ENCODE results near the gene CACNA1C.

CACNA1C gene

DNA sequence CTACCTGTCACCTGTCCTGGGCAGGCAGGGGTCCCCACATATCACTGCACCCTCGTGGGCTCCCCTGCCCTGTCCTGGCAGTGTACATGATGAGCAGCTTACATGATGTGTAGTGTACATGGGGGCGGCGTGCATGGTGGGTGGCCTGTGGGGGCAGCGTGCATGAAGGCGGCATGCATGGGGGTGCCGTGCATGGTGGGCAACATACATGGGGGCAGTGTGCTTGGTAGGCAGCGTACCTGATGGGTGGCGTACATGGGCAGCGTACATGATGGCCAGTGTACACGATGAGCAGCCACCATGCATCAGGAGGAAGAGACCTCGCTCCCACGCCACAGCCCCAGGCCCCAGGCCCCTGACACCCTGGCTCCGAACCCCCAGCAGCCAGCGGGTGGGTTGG, 266.3 kb downstream of the CACNA1C start:
- no peak for DNase-seq
- ChIA-PET POLR2A (no interaction called here), CTCF (interaction anchor here (1.1 kb wide), 1 partner anchor 10 kb away, joined by 4 read pairs; no protein-coding TSS in a partner anchor)
- 95% methylated on average over 14 of the region's 14 CpGs for WGBS (ENCODE audit: insufficient coverage)
- H3K4me3 ChIP-seq (ENCODE audit: control insufficient read depth in 1 of 7, extremely low read depth in 1 of 7, insufficient read depth in 4 of 7, low read depth in 2 of 7, low read length in 6 of 7), result no peak overlapping the region
- no peak overlapping the region for H3K27ac ChIP-seq (ENCODE audit: insufficient read depth in 1 of 2, low read depth in 1 of 2, low read length in 2 of 2, poor library complexity in 1 of 2, severe bottlenecking in 2 of 2)
- H3K9me3 ChIP-seq (ENCODE audit: control extremely low read depth in 1 of 5, control insufficient read depth in 4 of 5, insufficient read depth in 2 of 5, low read depth in 1 of 5, low read length in 4 of 5), result peaks cover 0 to 3% (median 0%) of the 10 kb centered on the region in 5 experiments
- no peaks in the 10 kb centered on the region for H3K36me3 ChIP-seq (ENCODE audit: control insufficient read depth in 4 of 4, insufficient read depth in 4 of 4, low read length in 3 of 4)
- no peaks in the 10 kb centered on the region for H3K27me3 ChIP-seq (replicated peaks in 2 of 5; ENCODE audit: control insufficient read depth in 4 of 5, insufficient read depth in 5 of 5, low read length in 4 of 5)
- H3K4me1 ChIP-seq (ENCODE audit: control extremely low read depth in 1 of 4, control insufficient read depth in 4 of 4, insufficient read depth in 4 of 4, low read length in 3 of 4), result peaks cover 0 to 20% (median 17%) of the 10 kb centered on the region in 4 experiments

DNA sequence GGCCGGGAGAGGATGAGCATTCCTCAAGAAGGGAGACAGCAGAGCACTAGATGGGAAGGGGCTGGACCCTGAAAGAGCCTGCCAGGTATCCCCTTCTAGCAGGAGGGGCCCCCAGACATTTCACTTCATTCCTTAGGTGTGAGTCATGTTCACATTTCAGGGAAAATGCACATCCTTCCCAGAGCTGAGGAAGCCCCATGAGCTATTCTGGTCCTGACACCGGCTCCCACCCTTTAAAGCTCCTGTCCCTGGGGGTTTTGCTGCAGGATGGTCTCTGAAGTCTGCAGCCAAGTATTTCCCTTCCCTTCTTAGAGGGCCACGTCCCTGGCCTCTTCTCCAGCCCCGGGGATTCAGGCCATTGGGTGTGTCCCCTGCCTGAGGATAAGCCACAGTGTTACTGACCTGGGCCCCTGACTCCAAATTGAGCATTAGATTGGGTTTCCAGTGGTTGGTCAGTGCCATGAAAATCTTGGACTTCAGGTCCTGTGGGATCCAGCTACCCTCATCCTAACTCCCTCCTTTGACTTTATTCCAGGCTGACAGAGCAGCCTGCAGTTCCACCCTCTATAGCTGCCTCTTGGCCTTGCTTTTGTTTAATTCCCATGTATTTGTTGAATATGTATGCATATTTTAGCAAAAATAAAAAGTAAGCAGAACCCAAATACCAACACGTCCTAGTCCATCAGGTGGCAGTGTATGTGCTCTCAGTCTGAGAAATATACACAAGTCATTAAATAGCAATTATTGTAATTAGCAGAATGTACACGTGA, 267.1 kb downstream of the CACNA1C start:
- Histone ChIP-seq H3K27ac (ENCODE audit: insufficient read depth in 1 of 2, low read depth in 1 of 2, low read length in 2 of 2, poor library complexity in 1 of 2, severe bottlenecking in 2 of 2) (no peak overlapping the region), H3K27me3 (replicated peaks in 2 of 5; ENCODE audit: control insufficient read depth in 4 of 5, insufficient read depth in 5 of 5, low read length in 4 of 5) (no peaks in the 10 kb centered on the region), H3K9me3 (ENCODE audit: control extremely low read depth in 1 of 5, control insufficient read depth in 4 of 5, insufficient read depth in 2 of 5, low read depth in 1 of 5, low read length in 4 of 5) (no peaks in the 10 kb centered on the region), H3K4me3 (ENCODE audit: control insufficient read depth in 1 of 7, extremely low read depth in 1 of 7, insufficient read depth in 4 of 7, low read depth in 2 of 7, low read length in 6 of 7) (no peak overlapping the region), H3K4me1 (ENCODE audit: control extremely low read depth in 1 of 4, control insufficient read depth in 4 of 4, insufficient read depth in 4 of 4, low read length in 3 of 4) (peaks cover 0 to 28% (median 25%) of the 10 kb centered on the region in 4 experiments), H3K36me3 (ENCODE audit: control insufficient read depth in 4 of 4, insufficient read depth in 4 of 4, low read length in 3 of 4) (no peaks in the 10 kb centered on the region)
- ChIA-PET POLR2A (no interaction called here), CTCF (interaction anchor here (1.0 to 2.7 kb wide), 5 partner anchors 10 to 72 kb away, joined by 3 to 10 read pairs (median 4); no protein-coding TSS in a partner anchor)
- 90% methylated on average over 1 of the region's 6 CpGs for WGBS (ENCODE audit: insufficient coverage)
- DNase-seq, result no peak

DNA sequence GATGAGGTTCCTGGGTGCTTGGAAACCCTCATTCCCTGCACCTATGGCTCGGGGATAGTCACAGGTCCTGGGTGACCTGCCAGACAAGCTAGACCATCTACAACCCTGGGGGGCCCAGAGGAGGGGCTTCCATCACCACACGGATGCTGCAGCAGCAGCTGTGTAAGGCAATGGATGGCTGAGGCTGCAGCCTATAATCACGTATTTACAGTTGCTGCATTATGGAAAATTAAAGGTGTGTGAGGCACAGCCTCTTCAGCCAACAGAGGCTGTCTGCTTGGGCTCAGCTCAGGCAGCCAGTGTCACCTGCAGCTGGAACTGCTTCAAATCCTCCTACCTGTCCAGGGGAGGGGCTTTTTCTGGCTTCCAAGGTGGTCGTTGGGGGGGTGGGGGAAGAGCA, 268.1 kb downstream of the CACNA1C start:
- no peaks in the 10 kb centered on the region for H3K9me3 ChIP-seq (ENCODE audit: control extremely low read depth in 1 of 5, control insufficient read depth in 4 of 5, insufficient read depth in 2 of 5, low read depth in 1 of 5, low read length in 4 of 5)
- ChIA-PET CTCF (interaction anchor here (1.0 to 2.7 kb wide), 5 partner anchors 9 to 71 kb away, joined by 3 to 10 read pairs (median 4); no protein-coding TSS in a partner anchor), POLR2A (no interaction called here)
- no peak overlapping the region for H3K27ac ChIP-seq (ENCODE audit: insufficient read depth in 1 of 2, low read depth in 1 of 2, low read length in 2 of 2, poor library complexity in 1 of 2, severe bottlenecking in 2 of 2)
- 100% methylated on average over 3 of the region's 4 CpGs for WGBS (ENCODE audit: insufficient coverage)
- no peaks in the 10 kb centered on the region for H3K27me3 ChIP-seq (replicated peaks in 2 of 5; ENCODE audit: control insufficient read depth in 4 of 5, insufficient read depth in 5 of 5, low read length in 4 of 5)
- DNase-seq, result no peak
- no peak overlapping the region for H3K4me3 ChIP-seq (ENCODE audit: control insufficient read depth in 1 of 7, extremely low read depth in 1 of 7, insufficient read depth in 4 of 7, low read depth in 2 of 7, low read length in 6 of 7)
- peaks cover 4 to 37% (median 34%) of the 10 kb centered on the region in 4 experiments for H3K4me1 ChIP-seq (ENCODE audit: control extremely low read depth in 1 of 4, control insufficient read depth in 4 of 4, insufficient read depth in 4 of 4, low read length in 3 of 4)
- no peaks in the 10 kb centered on the region for H3K36me3 ChIP-seq (ENCODE audit: control insufficient read depth in 4 of 4, insufficient read depth in 4 of 4, low read length in 3 of 4)

DNA sequence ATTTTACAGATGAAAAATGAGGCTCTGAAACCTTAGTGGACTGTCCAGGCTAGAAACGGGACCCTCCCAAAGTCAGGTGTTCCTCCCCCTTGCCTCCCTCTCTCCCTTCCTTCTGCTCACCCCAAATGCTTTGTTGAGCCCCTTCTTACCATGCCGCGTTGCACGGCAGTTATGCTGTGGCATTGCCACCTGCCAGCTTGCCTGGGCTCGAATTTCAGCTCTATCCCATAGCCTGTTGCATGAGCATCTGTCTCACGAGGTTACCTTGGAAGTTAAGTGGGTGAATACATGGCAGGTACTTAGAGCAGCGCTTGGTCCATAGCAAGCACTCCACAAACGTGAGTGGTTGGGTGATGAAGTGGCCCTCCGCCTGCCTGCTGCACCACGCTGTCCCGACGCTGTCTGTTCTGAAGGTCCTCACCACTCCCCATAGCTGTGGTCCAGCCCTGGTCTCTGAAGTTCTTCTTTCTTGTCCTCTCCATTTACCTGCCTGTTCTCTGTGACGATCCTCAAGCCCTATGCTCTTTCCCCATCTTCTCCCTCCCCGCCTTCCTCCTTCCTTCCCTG, 269.9 kb downstream of the CACNA1C start:
- H3K4me1 ChIP-seq (ENCODE audit: control extremely low read depth in 1 of 4, control insufficient read depth in 4 of 4, insufficient read depth in 4 of 4, low read length in 3 of 4), result peaks cover 4 to 40% (median 37%) of the 10 kb centered on the region in 4 experiments

DNA sequence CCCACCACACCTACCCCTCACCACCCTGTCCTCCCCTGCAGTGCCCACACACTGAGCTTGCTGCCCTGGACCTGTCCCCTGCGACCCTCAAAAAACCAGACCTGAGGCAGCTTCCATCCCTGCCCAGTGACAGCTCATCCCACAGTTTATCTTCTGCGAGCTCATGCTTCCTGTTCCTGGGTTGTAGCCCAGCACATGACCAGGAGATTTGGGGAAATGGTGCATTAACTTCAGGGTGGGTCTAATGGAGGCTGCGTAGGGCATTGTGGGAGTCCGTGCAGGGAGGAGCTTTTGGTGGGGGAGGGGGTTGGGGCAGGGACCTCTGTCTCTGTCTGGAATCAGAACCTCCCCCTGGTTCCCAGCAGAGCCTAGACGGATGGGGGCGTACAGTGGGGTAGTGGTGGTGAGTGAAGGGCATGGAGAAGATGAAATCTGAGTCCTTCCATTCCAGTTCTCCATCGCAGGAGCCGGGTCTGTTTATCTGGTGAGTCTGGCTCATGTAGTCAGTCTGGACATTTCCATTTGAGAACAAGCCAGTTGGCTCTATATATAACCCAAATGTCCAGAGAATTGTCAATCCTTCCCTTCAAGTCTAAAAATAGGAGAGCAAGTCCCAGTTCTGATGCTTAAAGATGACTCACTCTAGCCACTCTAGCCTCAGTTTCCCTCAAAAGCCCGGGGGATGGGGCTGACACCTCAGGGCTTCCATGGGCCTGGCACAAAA, 270.9 kb downstream of the CACNA1C start:
- 69% methylated on average over 7 of the region's 9 CpGs for WGBS (ENCODE audit: insufficient coverage)
- H3K4me1 ChIP-seq (ENCODE audit: control extremely low read depth in 1 of 4, control insufficient read depth in 4 of 4, insufficient read depth in 4 of 4, low read length in 3 of 4), result peaks cover 4 to 40% (median 37%) of the 10 kb centered on the region in 4 experiments
- H3K4me3 ChIP-seq (ENCODE audit: control insufficient read depth in 1 of 7, extremely low read depth in 1 of 7, insufficient read depth in 4 of 7, low read depth in 2 of 7, low read length in 6 of 7), result no peak overlapping the region
- no peaks in the 10 kb centered on the region for H3K36me3 ChIP-seq (ENCODE audit: control insufficient read depth in 4 of 4, insufficient read depth in 4 of 4, low read length in 3 of 4)
- no peaks in the 10 kb centered on the region for H3K27me3 ChIP-seq (replicated peaks in 2 of 5; ENCODE audit: control insufficient read depth in 4 of 5, insufficient read depth in 5 of 5, low read length in 4 of 5)
- H3K27ac ChIP-seq (ENCODE audit: insufficient read depth in 1 of 2, low read depth in 1 of 2, low read length in 2 of 2, poor library complexity in 1 of 2, severe bottlenecking in 2 of 2), result no peak overlapping the region
- no peaks in the 10 kb centered on the region for H3K9me3 ChIP-seq (ENCODE audit: control extremely low read depth in 1 of 5, control insufficient read depth in 4 of 5, insufficient read depth in 2 of 5, low read depth in 1 of 5, low read length in 4 of 5)
- POLR2A ChIA-PET, result interaction anchor here (0.7 to 2.0 kb wide), 3 partner anchors 13 to 328 kb away, joined by 3 to 4 read pairs (median 3); no protein-coding TSS in a partner anchor
- CTCF ChIA-PET, result interaction anchor here (0.9 to 1.6 kb wide), 8 partner anchors 10 to 260 kb away, joined by 3 to 6 read pairs (median 3); no protein-coding TSS in a partner anchor
- peak in 2 of 3 donors; percentile 18 to 22 for DNase-seq

More for the DNA sequence above, 269.9 kb downstream of the CACNA1C start:
- POLR2A ChIA-PET, result interaction anchor here (0.8 kb wide), 1 partner anchor 109 kb away, joined by 3 read pairs; no protein-coding TSS in a partner anchor
- Histone ChIP-seq H3K4me3 (ENCODE audit: control insufficient read depth in 1 of 7, extremely low read depth in 1 of 7, insufficient read depth in 4 of 7, low read depth in 2 of 7, low read length in 6 of 7) (no peak overlapping the region), H3K36me3 (ENCODE audit: control insufficient read depth in 4 of 4, insufficient read depth in 4 of 4, low read length in 3 of 4) (no peaks in the 10 kb centered on the region), H3K27ac (ENCODE audit: insufficient read depth in 1 of 2, low read depth in 1 of 2, low read length in 2 of 2, poor library complexity in 1 of 2, severe bottlenecking in 2 of 2) (no peak overlapping the region), H3K27me3 (replicated peaks in 2 of 5; ENCODE audit: control insufficient read depth in 4 of 5, insufficient read depth in 5 of 5, low read length in 4 of 5) (no peaks in the 10 kb centered on the region), H3K9me3 (ENCODE audit: control extremely low read depth in 1 of 5, control insufficient read depth in 4 of 5, insufficient read depth in 2 of 5, low read depth in 1 of 5, low read length in 4 of 5) (no peaks in the 10 kb centered on the region)
- CTCF ChIA-PET, result interaction anchor here (0.9 to 1.6 kb wide), 4 partner anchors 17 to 261 kb away, joined by 3 to 6 read pairs (median 4); no protein-coding TSS in a partner anchor
- DNase-seq, result no peak
- WGBS (ENCODE audit: insufficient coverage), result 93% methylated on average over 13 of the region's 14 CpGs

DNA sequence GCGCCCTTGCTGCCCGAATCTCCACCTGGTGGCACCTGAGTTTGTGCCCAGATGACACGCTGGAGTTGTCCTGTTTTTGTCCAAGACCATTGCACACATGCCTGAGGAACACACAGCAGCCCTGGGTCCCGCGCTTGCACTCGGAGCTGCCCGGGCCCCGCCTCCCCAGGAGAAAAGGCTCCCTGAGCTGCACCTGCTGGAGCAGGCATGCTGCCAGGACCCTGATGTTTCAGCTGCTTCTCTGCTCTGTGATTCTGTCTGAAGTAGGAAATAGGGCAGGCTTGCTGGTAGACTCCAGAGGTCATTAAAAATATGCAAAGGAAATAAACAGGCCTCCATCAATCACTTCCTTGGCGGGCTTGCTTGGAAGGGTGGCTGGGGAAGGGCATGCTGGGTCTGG, 271.6 kb downstream of the CACNA1C start:
- ChIA-PET POLR2A (interaction anchor here (2.0 kb wide), 1 partner anchor 12 kb away, joined by 4 read pairs; no protein-coding TSS in a partner anchor), CTCF (interaction anchor here (1.0 to 2.5 kb wide), 5 partner anchors 11 to 72 kb away, joined by 3 to 14 read pairs (median 4); no protein-coding TSS in a partner anchor)
- H3K27me3 ChIP-seq (replicated peaks in 2 of 5; ENCODE audit: control insufficient read depth in 4 of 5, insufficient read depth in 5 of 5, low read length in 4 of 5), result no peaks in the 10 kb centered on the region
- H3K4me1 ChIP-seq (ENCODE audit: control extremely low read depth in 1 of 4, control insufficient read depth in 4 of 4, insufficient read depth in 4 of 4, low read length in 3 of 4), result peaks cover 4 to 40% (median 37%) of the 10 kb centered on the region in 4 experiments
- no peaks in the 10 kb centered on the region for H3K36me3 ChIP-seq (ENCODE audit: control insufficient read depth in 4 of 4, insufficient read depth in 4 of 4, low read length in 3 of 4)
- no peak overlapping the region for H3K27ac ChIP-seq (ENCODE audit: insufficient read depth in 1 of 2, low read depth in 1 of 2, low read length in 2 of 2, poor library complexity in 1 of 2, severe bottlenecking in 2 of 2)
- H3K9me3 ChIP-seq (ENCODE audit: control extremely low read depth in 1 of 5, control insufficient read depth in 4 of 5, insufficient read depth in 2 of 5, low read depth in 1 of 5, low read length in 4 of 5), result no peaks in the 10 kb centered on the region
- WGBS (ENCODE audit: insufficient coverage), result 32% methylated on average over 8 of the region's 9 CpGs
- DNase-seq, result peak; percentile 66 to 90 (median 90)
- H3K4me3 ChIP-seq (ENCODE audit: control insufficient read depth in 1 of 7, extremely low read depth in 1 of 7, insufficient read depth in 4 of 7, low read depth in 2 of 7, low read length in 6 of 7), result peak overlapping the region in 1 of 7 experiments; percentile 5

Measured in common myeloid progenitor, CD34-positive (primary cell).